ENCODE measurements around the gene DAPK1. TPM values are rescaled to one million over a fixed set of nuclear protein-coding genes. Genes with fewer than 3 reads are reported as not detected.

Gene DAPK1
- total RNA-seq, 4 donors from 2014 or later, result 19.1 to 44.8 (median 40.4) TPM

GRCh38 chr9:87659534-87660419, 162.1 kb downstream of the DAPK1 start:
- no peak for DNase-seq
- no peaks in the 10 kb centered on the region for H3K36me3 ChIP-seq
- H3K4me1 ChIP-seq, result no peaks in the 10 kb centered on the region
- TF ChIP-seq POLR2A (IDR thresholded peaks at IDR 0.05) (no peak), CTCF (IDR thresholded peaks at IDR 0.05) (no peak)
- H3K27ac ChIP-seq, result no peak overlapping the region
- no peak overlapping the region for H3K4me3 ChIP-seq
- no peaks in the 10 kb centered on the region for H3K27me3 ChIP-seq
- no peaks in the 10 kb centered on the region for H3K9me3 ChIP-seq
- intact Hi-C loops (cut with DNase I; ENCODE audit: low total_unique reads), result loop anchor here (5.0 to 10.0 kb wide), 2 partner anchors 322 to 1245 kb away; no protein-coding TSS in a partner anchor

- H3K27me3 ChIP-seq, result no peaks in the 10 kb centered on the region
- no peak for TF ChIP-seq POLR2A (IDR thresholded peaks at IDR 0.05)
- TF ChIP-seq CTCF (IDR thresholded peaks at IDR 0.05), result no peak
- no peak for DNase-seq
- no peaks in the 10 kb centered on the region for H3K4me1 ChIP-seq
- H3K36me3 ChIP-seq, result no peaks in the 10 kb centered on the region
- no peak overlapping the region for H3K27ac ChIP-seq
- intact Hi-C loops (cut with DNase I; ENCODE audit: low total_unique reads), result loop anchor here (10.0 kb wide), 1 partner anchor 1246 kb away; no protein-coding TSS in a partner anchor
- H3K9me3 ChIP-seq, result no peaks in the 10 kb centered on the region
- no peak overlapping the region for H3K4me3 ChIP-seq
Measured at GRCh38 chr9:87661241-87661640, 163.6 kb downstream of the DAPK1 start.

GRCh38 chr9:87662808-87663528, 165.3 kb downstream of the DAPK1 start:
- Histone ChIP-seq H3K4me1 (no peaks in the 10 kb centered on the region), H3K36me3 (no peaks in the 10 kb centered on the region), H3K9me3 (peaks cover 0 to 5% of the 10 kb centered on the region in 2 donors), H3K4me3 (no peak overlapping the region), H3K27me3 (no peaks in the 10 kb centered on the region), H3K27ac (no peak overlapping the region)
- peak; percentile 71 to 73 for DNase-seq
- intact Hi-C loops (cut with DNase I; ENCODE audit: low total_unique reads), result loop anchor here (10.0 kb wide), 1 partner anchor 1248 kb away; no protein-coding TSS in a partner anchor
- peak; percentile 60 to 72 (median 64) for TF ChIP-seq CTCF (IDR thresholded peaks at IDR 0.05)
- TF ChIP-seq POLR2A (IDR thresholded peaks at IDR 0.05), result no peak

GRCh38 chr9:87663556-87663955, 165.9 kb downstream of the DAPK1 start:
- H3K4me3 ChIP-seq, result no peak overlapping the region
- H3K27me3 ChIP-seq, result no peaks in the 10 kb centered on the region
- no peaks in the 10 kb centered on the region for H3K36me3 ChIP-seq
- peaks cover 0 to 5% of the 10 kb centered on the region in 2 donors for H3K9me3 ChIP-seq
- no peaks in the 10 kb centered on the region for H3K4me1 ChIP-seq
- TF ChIP-seq POLR2A (IDR thresholded peaks at IDR 0.05), result no peak
- TF ChIP-seq CTCF (IDR thresholded peaks at IDR 0.05), result no peak
- no peak for DNase-seq
- intact Hi-C loops (cut with DNase I; ENCODE audit: low total_unique reads), result loop anchor here (10.0 kb wide), 1 partner anchor 1249 kb away; no protein-coding TSS in a partner anchor
- no peak overlapping the region for H3K27ac ChIP-seq
